SH-SY5Y (cell line): ENCODE data around the gene STXBP4.
A peak's percentile ranks its signal among the peaks of the same experiment; 100 is the strongest.

Experiments
- GATA2 ChIP-seq: IDR thresholded peaks from 2 replicates; pipeline ENCODE4 v1.6.1; 2011; ENCODE audit warnings: mild to moderate bottlenecking, low read depth, low read length
- GATA3 ChIP-seq: IDR thresholded peaks from 2 replicates; pipeline ENCODE4 v1.6.1; 2011; ENCODE audit warnings: low read depth, mild to moderate bottlenecking, low read length, moderate library complexity

Gene STXBP4

GRCh38 chr17:55053855-55054254 lies 85.3 kb downstream of the STXBP4 start:
- TF ChIP-seq GATA3 (no peak), GATA2 (no peak)

- TF ChIP-seq GATA2 (no peak), GATA3 (no peak)
Measured at GRCh38 chr17:55054429-55054828, 85.9 kb downstream of the STXBP4 start.

GRCh38 chr17:55056526-55056925 lies 88.0 kb downstream of the STXBP4 start:
- no peak for TF ChIP-seq GATA3
- peak; percentile 56; the same call in 1 of the 2 replicates for TF ChIP-seq GATA2

DNA sequence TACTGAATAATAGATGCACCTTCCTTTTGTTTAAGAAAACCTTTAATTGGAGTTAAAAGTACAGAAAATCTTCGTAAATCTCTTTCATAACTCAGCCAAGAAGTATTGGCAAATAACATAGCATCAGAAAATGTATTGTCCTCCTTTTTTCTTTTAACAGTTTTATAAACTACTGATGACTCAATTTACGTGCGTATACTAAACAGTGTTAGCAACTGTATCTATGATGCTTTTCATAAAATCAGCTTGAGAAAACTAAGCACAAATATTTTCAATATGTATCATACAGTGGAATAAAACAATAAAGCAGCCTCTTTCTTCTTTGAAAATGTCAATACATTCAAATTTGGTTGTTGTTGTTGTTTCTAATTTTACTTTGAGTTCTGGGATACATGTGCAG lies 88.6 kb downstream of the STXBP4 start:
- TF ChIP-seq GATA2 (no peak), GATA3 (no peak)

- TF ChIP-seq GATA3 = no peak
- no peak for TF ChIP-seq GATA2
Measured at GRCh38 chr17:55059724-55060123, 91.2 kb downstream of the STXBP4 start.

- TF ChIP-seq GATA2 = no peak
- no peak for TF ChIP-seq GATA3
Measured at GRCh38 chr17:55062921-55063320, 94.4 kb downstream of the STXBP4 start.

DNA sequence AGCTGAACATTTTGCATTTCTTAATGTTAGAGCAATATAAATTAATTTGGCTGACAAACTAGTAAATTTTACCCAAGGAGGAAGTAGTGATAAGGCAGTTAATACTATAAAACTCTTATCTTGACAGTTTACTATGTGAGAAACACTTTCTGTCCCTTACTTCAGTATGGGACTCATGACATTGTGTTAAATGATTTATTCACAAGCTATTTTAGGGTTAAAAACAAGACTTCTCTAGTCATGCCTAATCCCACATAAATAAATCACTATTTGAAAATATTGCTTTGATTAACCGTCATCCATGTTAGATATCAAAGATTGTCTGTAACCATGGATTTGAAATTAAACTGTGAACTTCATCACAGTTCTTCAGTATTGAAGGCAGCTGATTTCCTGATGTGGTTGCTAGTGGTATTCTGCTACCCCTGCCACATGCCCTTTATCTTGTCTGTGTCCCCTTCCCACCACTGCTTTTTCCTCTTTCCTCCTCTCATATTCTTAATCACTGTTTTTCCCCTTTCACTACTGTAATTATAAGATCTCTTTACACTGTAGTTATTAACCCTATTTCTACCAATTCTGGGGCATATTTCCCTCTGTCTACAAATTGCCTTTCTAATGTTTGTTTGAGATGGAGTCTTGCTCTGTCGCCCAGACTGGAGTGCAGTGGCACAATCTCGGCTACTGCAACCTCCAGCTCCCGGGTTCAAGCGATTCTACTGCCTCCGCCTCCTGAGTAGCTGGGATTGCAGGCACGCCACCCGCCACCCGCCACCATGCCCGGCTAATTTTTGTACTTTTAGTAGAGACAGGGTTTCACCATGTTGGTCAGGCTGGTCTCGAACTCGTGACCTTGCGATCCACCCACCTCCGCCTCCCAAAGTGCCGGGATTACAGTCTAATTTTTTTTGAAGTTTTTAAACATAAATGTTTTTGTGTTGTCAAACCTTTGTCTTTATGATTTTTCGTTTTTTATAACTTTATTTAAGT lies 95.6 kb downstream of the STXBP4 start:
- TF ChIP-seq GATA3 = no peak
- no peak for TF ChIP-seq GATA2

GRCh38 chr17:55067697-55068439 lies 99.3 kb downstream of the STXBP4 start:
- no peak for TF ChIP-seq GATA2

- TF ChIP-seq GATA2 (no peak), GATA3 (no peak)
Measured at GRCh38 chr17:55068862-55069811, 100.6 kb downstream of the STXBP4 start.

DNA sequence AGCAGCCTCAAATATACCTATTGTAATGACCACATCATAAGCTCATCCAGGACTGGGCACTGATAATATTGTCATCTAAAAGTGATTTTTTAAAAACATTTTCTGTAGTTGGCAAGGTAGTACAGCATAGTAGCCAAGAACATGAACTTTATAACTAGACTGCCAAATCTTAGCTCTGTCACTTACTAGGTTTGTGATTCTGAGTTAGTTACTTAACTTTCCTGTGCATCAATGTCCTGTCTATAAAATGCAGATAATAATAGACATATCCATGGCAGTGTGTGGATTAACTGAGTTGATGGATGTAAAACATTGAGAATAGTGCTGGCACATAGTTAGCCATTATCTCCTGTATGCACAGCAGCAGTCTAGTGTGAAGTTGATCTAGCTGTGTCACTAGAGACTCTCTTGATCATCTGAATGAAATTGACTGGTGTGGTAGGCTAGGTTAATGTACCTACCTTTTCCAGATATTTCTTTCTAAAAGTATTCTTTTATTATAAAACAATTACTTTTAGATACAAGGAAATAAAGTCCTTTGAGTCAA lies 101.5 kb downstream of the STXBP4 start:
- TF ChIP-seq GATA3 (no peak), GATA2 (no peak)

GRCh38 chr17:55072898-55073297 lies 104.3 kb downstream of the STXBP4 start:
- TF ChIP-seq GATA2 (no peak), GATA3 (no peak)

GRCh38 chr17:55081559-55081958 lies 113.0 kb downstream of the STXBP4 start:
- TF ChIP-seq GATA2 = no peak
- TF ChIP-seq GATA3 = no peak

DNA sequence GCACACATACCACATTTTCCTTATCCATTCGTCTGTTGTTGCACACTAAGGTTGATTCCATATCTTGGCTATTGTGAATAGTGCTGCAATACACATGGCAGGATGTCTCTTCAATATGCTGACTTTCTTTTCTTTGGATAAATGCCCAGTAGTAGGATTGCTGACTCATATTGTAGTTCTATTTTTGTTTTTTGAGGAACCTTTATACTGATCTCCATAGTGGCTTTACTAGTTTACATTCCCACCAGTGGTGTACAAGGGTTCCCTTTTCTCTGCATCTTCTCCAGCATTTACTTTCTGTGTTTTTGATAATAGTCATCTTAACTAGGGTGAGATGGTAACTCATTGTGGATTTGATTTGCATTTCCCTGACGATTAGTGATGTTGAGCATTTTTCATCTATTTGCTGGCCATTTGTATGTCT lies 118.1 kb downstream of the STXBP4 start:
- TF ChIP-seq GATA3 (no peak), GATA2 (no peak)
